Adipocyte (in vitro differentiated cells): ENCODE data around the gene MID1IP1.

Source experiments
- DNase-seq: peaks from one replicate; pipeline ENCODE4 v3.0.0-alpha.2; 2015; ENCODE audit warnings: low read depth
- H3K27me3 ChIP-seq: replicated peaks from 2 replicates; pipeline ENCODE4 v1.7.0; 2013; ENCODE audit warnings: mild to moderate bottlenecking, low read length, moderate library complexity; ENCODE audit not compliant: control insufficient read depth, insufficient read depth
- H3K36me3 ChIP-seq: 2 replicates; pipeline ENCODE4 v1.7.0; 2013; ENCODE audit warnings: low read length, mild to moderate bottlenecking, moderate library complexity; ENCODE audit not compliant: control insufficient read depth, insufficient read depth, severe bottlenecking
- H3K4me1 ChIP-seq: 2 replicates; pipeline ENCODE4 v1.7.0; 2013; ENCODE audit warnings: mild to moderate bottlenecking, low read length, moderate library complexity; ENCODE audit not compliant: control insufficient read depth, insufficient read depth
- H3K4me3 ChIP-seq: 2 replicates; pipeline ENCODE4 v1.7.0; 2013; ENCODE audit warnings: mild to moderate bottlenecking, low read length, moderate library complexity
- H3K9ac ChIP-seq: 2 replicates; pipeline ENCODE4 v1.7.0; 2013; ENCODE audit warnings: mild to moderate bottlenecking, low read length, moderate library complexity
- H3K9me3 ChIP-seq: 2 replicates; pipeline ENCODE4 v1.7.0; 2013; ENCODE audit warnings: mild to moderate bottlenecking, low read length, moderate library complexity; ENCODE audit not compliant: control insufficient read depth

MID1IP1 gene

GRCh38 chrX:38848671-38849455 is 47.6 kb downstream of the MID1IP1 start:
- DNase-seq: no peak
- no peaks in the 10 kb centered on the region for H3K9me3 ChIP-seq
- H3K27me3 ChIP-seq: peaks cover 5% of the 10 kb centered on the region
- no peaks in the 10 kb centered on the region for H3K36me3 ChIP-seq
- no peak overlapping the region for H3K9ac ChIP-seq
- no peak overlapping the region for H3K4me3 ChIP-seq
- no peaks in the 10 kb centered on the region for H3K4me1 ChIP-seq

GRCh38 chrX:38850807-38851544 is 49.7 kb downstream of the MID1IP1 start:
- H3K36me3 ChIP-seq: no peaks in the 10 kb centered on the region
- no peak overlapping the region for H3K9ac ChIP-seq
- no peak for DNase-seq
- no peak overlapping the region for H3K4me3 ChIP-seq
- H3K27me3 ChIP-seq: peaks cover 10% of the 10 kb centered on the region
- no peaks in the 10 kb centered on the region for H3K4me1 ChIP-seq
- no peaks in the 10 kb centered on the region for H3K9me3 ChIP-seq

GRCh38 chrX:38854305-38854704 is 53.0 kb downstream of the MID1IP1 start:
- Histone ChIP-seq H3K36me3 (no peaks in the 10 kb centered on the region), H3K4me1 (no peaks in the 10 kb centered on the region), H3K27me3 (peaks cover 12% of the 10 kb centered on the region), H3K4me3 (no peak overlapping the region), H3K9me3 (no peaks in the 10 kb centered on the region), H3K9ac (no peak overlapping the region)
- DNase-seq: no peak
